ENCODE data around the gene DLK1. TPM values are rescaled to one million over a fixed set of nuclear protein-coding genes. Genes with fewer than 3 reads are reported as not detected.

The DLK1 gene
- total RNA-seq, 1 experiment from 2014 or later: not detected

DNA sequence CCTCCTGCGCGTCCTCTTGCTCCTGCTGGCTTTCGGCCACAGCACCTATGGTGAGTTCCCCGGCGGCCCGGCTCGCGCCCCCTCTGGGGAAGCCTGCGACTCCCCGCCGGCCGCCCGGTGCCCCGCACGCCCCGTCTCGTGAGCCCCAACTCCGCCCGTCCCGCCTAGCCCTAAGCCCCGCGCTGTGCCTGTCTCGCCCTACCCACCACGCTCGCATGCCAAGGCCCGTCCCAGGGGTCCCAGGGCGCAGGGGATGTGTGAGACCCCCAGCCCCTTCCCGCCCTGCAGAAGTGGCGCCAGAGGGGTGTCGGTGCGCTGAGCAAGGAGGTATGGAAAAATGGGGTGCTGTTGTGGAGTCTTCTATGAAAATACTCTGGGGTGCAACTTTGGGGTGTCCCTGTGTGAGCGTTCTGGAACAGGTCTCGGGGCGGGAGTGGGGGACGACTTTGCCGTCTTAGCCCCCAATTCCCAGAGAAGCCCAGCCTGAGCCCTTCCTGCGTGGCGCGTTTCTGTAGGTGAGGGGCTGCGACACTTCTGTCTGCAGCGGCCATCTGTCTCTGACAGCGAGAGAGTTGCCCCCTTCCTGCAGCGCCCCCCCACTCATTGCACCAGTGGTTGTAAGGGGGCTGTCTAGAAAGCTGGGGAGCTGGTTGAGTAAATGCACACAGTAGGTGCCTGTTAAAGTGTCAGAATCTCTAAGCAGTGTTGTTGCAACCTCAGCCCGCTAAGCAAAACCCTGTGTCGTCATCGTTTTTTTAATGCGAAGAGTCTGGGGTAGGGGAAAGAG lies 587 bp downstream of the DLK1 start:
- in situ Hi-C loops (cut with HindIII; ENCODE audit: low pct_unique_long_range_greater_than_20kb, low sequenced_read_pairs): no loop called here
- DNase-seq (ENCODE audit: low read depth): no peak

GRCh38 chr14:100727873-100728240 lies 1.2 kb downstream of the DLK1 start:
- DNase-seq (ENCODE audit: low read depth): no peak
- in situ Hi-C loops (cut with HindIII; ENCODE audit: low pct_unique_long_range_greater_than_20kb, low sequenced_read_pairs): no loop called here

GRCh38 chr14:100728962-100729361 lies 2.3 kb downstream of the DLK1 start:
- in situ Hi-C loops (cut with HindIII; ENCODE audit: low pct_unique_long_range_greater_than_20kb, low sequenced_read_pairs): no loop called here
- no peak for DNase-seq (ENCODE audit: low read depth)

- no peak for DNase-seq (ENCODE audit: low read depth)
- in situ Hi-C loops (cut with HindIII; ENCODE audit: low pct_unique_long_range_greater_than_20kb, low sequenced_read_pairs): no loop called here
Observed at GRCh38 chr14:100729982-100730381, 3.3 kb downstream of the DLK1 start.

- DNase-seq (ENCODE audit: low read depth): no peak
- in situ Hi-C loops (cut with HindIII; ENCODE audit: low pct_unique_long_range_greater_than_20kb, low sequenced_read_pairs): no loop called here
Observed at GRCh38 chr14:100730581-100730980, 3.9 kb downstream of the DLK1 start.

DNA sequence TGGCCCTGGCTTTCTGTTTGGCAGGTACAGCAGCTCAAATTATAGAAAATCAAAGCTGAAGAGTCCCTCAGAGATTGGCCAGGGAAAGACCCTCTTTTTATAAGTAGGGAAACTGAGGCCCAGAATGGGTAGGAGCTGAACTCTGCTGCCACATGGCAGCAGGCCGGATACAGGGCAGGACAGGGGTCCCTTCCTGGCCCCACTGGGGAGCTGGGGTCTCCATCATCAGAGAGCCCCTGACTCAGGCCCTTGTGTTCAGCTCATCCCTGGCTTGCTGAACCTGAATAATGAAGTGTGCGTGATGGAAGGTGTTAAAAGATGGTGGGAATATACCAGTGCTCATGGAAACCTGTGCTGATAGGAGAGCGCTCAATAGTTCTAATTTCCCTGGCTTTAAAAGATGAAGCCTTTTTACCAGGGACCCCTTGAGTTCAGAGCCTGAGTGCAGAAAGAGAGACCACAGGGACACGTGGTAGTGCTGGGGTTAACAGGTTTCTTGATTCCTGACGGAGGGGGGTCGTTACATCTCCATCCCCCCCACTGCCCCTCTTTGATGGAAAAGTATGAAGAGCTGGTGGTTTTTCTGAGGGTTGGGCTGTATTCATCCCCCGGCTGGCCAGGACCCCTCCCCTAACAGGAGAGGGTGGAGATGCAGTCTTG lies 4.4 kb downstream of the DLK1 start:
- DNase-seq (ENCODE audit: low read depth): no peak
- in situ Hi-C loops (cut with HindIII; ENCODE audit: low pct_unique_long_range_greater_than_20kb, low sequenced_read_pairs): no loop called here

GRCh38 chr14:100731846-100732765 lies 5.4 kb downstream of the DLK1 start:
- DNase-seq (ENCODE audit: low read depth): no peak
- in situ Hi-C loops (cut with HindIII; ENCODE audit: low pct_unique_long_range_greater_than_20kb, low sequenced_read_pairs): no loop called here

DNA sequence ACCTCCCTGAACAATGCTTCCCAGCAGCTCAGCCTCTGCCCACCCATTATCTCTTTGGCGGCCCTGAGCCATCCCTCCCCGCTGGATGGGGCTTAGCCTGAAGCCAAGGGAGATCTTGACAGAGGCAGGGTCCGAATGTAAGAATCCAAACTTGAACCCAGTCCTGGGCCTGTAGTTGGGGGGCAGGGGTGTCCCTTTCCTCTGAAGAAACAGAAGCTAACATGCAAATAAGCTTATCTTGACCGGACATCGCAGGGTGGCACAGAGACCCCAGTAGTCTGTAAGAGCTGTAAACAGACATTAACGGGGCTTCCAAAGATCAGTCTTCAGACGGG lies 6.0 kb downstream of the DLK1 start:
- in situ Hi-C loops (cut with HindIII; ENCODE audit: low pct_unique_long_range_greater_than_20kb, low sequenced_read_pairs): no loop called here
- DNase-seq (ENCODE audit: low read depth): no peak

DNA sequence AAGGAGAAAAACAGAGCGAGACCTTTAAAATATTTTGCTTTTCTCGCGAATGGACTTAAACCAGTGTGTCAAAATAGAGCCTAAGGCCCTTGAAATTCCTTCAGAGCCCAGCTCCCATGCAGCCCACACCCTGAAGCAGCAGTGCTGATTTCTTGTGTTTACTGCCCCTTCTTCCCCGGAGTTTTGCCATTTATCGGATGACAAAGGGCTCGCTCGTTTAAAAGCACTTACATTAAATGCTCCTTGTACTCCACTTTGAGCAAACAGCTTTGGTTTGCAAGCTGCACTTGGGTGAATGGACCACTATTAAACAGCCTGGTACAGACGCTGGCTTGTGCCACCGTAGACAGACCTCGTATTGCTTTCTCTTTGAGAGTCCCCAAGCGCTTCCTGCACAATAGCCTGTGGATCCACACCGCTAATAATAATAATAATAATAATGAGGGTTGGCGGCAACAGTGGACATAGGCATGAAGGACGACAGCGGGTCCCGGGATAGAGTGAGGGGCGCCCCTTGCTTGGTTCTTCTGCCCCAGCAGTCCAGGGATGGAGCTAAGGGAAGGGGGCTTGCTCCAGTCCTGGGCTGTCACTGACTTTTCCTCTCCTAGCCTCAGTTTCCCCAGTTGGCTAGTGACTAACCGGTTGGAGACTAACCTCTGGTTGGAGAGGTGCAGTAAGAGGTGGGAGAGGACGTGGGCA lies 6.6 kb downstream of the DLK1 start:
- no peak for DNase-seq (ENCODE audit: low read depth)
- in situ Hi-C loops (cut with HindIII; ENCODE audit: low pct_unique_long_range_greater_than_20kb, low sequenced_read_pairs): no loop called here

- in situ Hi-C loops (cut with HindIII; ENCODE audit: low pct_unique_long_range_greater_than_20kb, low sequenced_read_pairs): no loop called here
- DNase-seq (ENCODE audit: low read depth): no peak
Observed at GRCh38 chr14:100734031-100734990, 7.6 kb downstream of the DLK1 start.

- DNase-seq (ENCODE audit: low read depth): no peak
- in situ Hi-C loops (cut with HindIII; ENCODE audit: low pct_unique_long_range_greater_than_20kb, low sequenced_read_pairs): no loop called here
Observed at GRCh38 chr14:100735271-100735670, 8.6 kb downstream of the DLK1 start.

DNA sequence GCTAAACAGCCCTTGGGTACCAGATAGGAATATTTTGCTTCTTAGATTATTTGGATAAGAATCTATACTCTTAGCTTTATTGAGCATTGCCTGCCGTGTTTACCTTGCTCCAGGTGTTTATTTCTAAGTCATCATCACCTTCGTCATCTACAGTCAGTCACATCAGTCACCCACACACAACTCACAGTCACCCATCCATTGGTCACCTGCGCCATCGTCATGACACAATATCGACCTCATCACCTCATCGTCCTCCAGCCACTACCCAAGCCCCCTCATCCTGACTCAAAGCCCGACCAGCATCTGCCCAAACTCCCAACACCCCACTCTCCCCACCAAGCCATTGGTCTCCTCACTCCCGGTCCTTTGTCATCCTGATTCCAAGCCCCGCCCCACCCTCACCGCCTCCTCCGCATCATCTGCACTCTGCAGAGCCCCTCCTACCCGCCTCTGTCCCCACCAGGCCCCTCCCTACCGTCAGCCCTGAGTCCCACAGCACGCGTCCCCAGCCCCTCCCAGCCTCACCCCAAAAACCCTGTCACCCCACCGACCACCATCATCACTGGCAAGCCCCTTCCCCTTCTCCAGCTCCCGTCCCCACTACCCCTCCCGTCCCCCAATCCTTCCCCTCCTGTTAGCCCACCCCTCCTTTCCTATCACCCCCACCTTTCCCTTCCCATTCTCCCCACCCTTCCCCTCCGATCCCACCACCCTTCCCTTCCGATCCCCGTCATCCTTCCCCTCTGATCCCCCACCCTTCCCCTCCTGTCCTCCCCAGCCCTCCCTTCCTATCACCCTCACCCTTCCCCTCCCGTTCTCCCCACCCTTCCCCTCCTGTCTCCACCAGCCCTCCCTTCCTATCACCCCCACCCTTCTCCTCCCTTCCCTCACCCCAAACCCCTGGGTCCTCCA lies 9.8 kb downstream of the DLK1 start:
- in situ Hi-C loops (cut with HindIII; ENCODE audit: low pct_unique_long_range_greater_than_20kb, low sequenced_read_pairs): no loop called here
- DNase-seq (ENCODE audit: low read depth): no peak

DNA sequence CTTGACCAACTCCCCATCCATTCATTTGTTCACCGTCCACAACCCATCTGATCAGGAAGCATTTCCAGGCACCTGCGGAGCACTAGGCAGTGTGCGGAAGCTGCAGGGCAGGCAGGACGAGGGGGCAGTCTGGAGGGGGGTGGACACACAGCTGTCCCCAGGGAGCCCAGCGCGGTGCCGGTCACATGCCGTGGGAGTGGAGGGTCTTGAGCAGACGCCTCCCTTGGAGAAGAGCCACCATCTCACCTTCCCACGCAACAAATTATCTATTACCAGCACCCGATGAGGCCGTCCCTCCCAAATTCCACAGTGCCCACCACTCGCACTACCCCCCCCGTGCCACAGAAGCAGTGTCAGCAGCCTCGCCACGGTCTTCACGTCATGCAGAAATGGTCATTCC lies 10.8 kb downstream of the DLK1 start:
- in situ Hi-C loops (cut with HindIII; ENCODE audit: low pct_unique_long_range_greater_than_20kb, low sequenced_read_pairs): no loop called here
- no peak for DNase-seq (ENCODE audit: low read depth)

DNA sequence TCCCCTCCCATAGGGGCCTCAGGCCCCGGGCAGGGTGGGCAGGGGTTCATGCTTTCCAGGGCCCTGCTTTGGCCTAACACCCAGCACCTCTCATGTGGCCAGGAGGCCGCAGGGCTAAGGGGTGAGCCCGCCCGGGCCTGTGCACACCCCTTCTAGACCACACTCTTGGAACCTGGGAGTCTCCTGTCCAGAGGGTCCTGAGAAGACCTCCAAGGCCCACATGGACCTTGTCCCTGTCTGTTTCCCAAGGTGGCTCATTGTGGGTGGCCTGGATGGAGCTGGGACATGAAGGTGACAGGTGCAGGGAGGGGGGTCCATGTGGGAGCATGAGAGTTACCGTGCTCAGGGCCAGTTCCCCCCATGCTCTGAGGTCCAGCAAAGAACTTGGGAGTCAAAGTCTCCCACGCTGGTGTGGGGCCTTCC lies 11.6 kb downstream of the DLK1 start:
- no peak for DNase-seq (ENCODE audit: low read depth)
- in situ Hi-C loops (cut with HindIII; ENCODE audit: low pct_unique_long_range_greater_than_20kb, low sequenced_read_pairs): no loop called here

- in situ Hi-C loops (cut with HindIII; ENCODE audit: low pct_unique_long_range_greater_than_20kb, low sequenced_read_pairs): no loop called here
- no peak for DNase-seq (ENCODE audit: low read depth)
Observed at GRCh38 chr14:100738704-100739131, 12.0 kb downstream of the DLK1 start.

DNA sequence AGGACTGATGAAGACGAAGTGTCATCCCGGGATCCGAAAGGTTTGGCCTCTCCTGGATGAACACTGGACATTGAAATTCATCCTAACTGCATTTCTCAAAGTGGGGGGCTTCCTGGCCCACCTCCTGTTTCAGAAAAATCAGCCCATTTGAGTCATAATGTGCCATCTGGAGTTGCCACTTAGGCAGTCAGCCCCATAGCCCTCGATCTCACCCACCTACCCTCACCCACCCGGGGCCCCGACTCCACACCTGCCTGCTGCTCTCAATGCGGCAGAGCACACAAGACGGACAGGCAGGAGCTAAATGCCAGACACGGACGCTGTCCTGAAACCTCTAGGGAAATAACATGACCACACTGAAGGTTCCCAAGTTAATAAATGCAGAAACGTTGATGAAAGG lies 12.6 kb downstream of the DLK1 start:
- no peak for DNase-seq (ENCODE audit: low read depth)
- in situ Hi-C loops (cut with HindIII; ENCODE audit: low pct_unique_long_range_greater_than_20kb, low sequenced_read_pairs): no loop called here

Measured in Caki2 (cell line).